Vagina (tissue), 2 donors: ENCODE data around the gene TP73. TPM values are rescaled to one million over a fixed set of nuclear protein-coding genes. Genes with fewer than 3 reads are reported as not detected.

Experiments used
- DNase-seq, 2 donors: peaks; one replicate each; pipeline ENCODE4 v3.0.0-alpha.2; 2017; ENCODE audit errors: extremely low spot score in 2 of 2
- H3K27ac ChIP-seq: fragments of 200-600 bp; sonication (generic); one replicate; pipeline ENCODE4 v1.5.1; 2019
- H3K27me3 ChIP-seq: fragments of 200-600 bp; sonication (generic); one replicate; pipeline ENCODE4 v1.5.1; 2019
- H3K36me3 ChIP-seq, 2 donors: fragments of 200-600 bp; sonication (generic); one replicate each; pipeline ENCODE4 v1.5.1; 2017 to 2019
- H3K4me1 ChIP-seq: fragments of 200-600 bp; sonication (generic); one replicate; pipeline ENCODE4 v1.5.1; 2019
- H3K4me3 ChIP-seq, 2 donors: fragments of 200-600 bp; sonication (generic); 1 replicate in 1 of 2; 2 replicates in 1 of 2; pipeline ENCODE4 v1.5.1; 2016 to 2019
- H3K9me3 ChIP-seq: fragments of 200-600 bp; sonication (generic); one replicate; pipeline ENCODE4 v1.5.1; 2019
- CTCF ChIP-seq, 3 experiments: fragments of 450-650 bp in 2 of 3; fragments of 200-600 bp in 1 of 3; sonication (generic) in 1 of 3; IDR thresholded peaks; one replicate each; pipeline ENCODE4 v1.5.1; 2017 to 2019; ENCODE audit warnings: antibody characterized with exemption in 3 of 3, mild to moderate bottlenecking in 2 of 3, moderate library complexity in 2 of 3
- POLR2A ChIP-seq, 2 donors: fragments of 450-650 bp; IDR thresholded peaks; one replicate each; pipeline ENCODE4 v1.6.1; 2017; ENCODE audit warnings: antibody characterized with exemption in 2 of 2, mild to moderate bottlenecking in 2 of 2, moderate library complexity in 2 of 2
- POLR2AphosphoS5 ChIP-seq, 2 donors: sonication (generic); formaldehyde crosslinking; IDR thresholded peaks; one replicate each; pipeline ENCODE4 v1.9.0; 2017; ENCODE audit warnings: antibody characterized with exemption in 2 of 2, mild to moderate bottlenecking in 2 of 2, low read depth in 1 of 2; ENCODE audit not compliant: insufficient read depth in 1 of 2
- intact Hi-C: fragments of 100-400 bp; cut with DNase I; formaldehyde crosslinking; loops from one replicate; pipeline ENCODE4 v1.15.1; 2023
- total RNA-seq: library from RNA; depleted of rRNA; stranded (reverse); fragments of >200 nt; gene quantifications from one replicate; pipeline ENCODE4 v1.2.3, GENCODE V29; 2016

TP73 gene
- total RNA-seq, 1 donor from 2014 or later, result 8.1 TPM

GRCh38 chr1:3745590-3746381 lies 93.5 kb downstream of the TP73 start:
- Histone ChIP-seq H3K27me3 (no peaks in the 10 kb centered on the region), H3K4me3 (peak overlapping the region in 1 of 2 donors; percentile 85), H3K9me3 (no peaks in the 10 kb centered on the region), H3K36me3 (peaks cover 0 to 20% of the 10 kb centered on the region in 2 donors), H3K4me1 (peaks cover 32% of the 10 kb centered on the region), H3K27ac (no peak overlapping the region)
- DNase-seq, result no peak
- TF ChIP-seq POLR2A (IDR thresholded peaks at IDR 0.05), result no peak
- no peak for TF ChIP-seq POLR2AphosphoS5 (IDR thresholded peaks at IDR 0.05; ENCODE audit: insufficient read depth in 1 of 2, low read depth in 1 of 2)
- TF ChIP-seq CTCF (IDR thresholded peaks at IDR 0.05), result no peak
- intact Hi-C loops, result no loop called here

- peaks cover 0 to 18% of the 10 kb centered on the region in 2 donors for H3K36me3 ChIP-seq
- TF ChIP-seq CTCF (IDR thresholded peaks at IDR 0.05) (no peak), POLR2AphosphoS5 (IDR thresholded peaks at IDR 0.05; ENCODE audit: insufficient read depth in 1 of 2, low read depth in 1 of 2) (no peak), POLR2A (IDR thresholded peaks at IDR 0.05) (no peak)
- H3K4me3 ChIP-seq, result peak overlapping the region; percentile 72 to 85
- no peak for DNase-seq
- no peaks in the 10 kb centered on the region for H3K9me3 ChIP-seq
- H3K27ac ChIP-seq, result no peak overlapping the region
- peaks cover 32% of the 10 kb centered on the region for H3K4me1 ChIP-seq
- intact Hi-C loops, result no loop called here
- H3K27me3 ChIP-seq, result no peaks in the 10 kb centered on the region
Observed at GRCh38 chr1:3746389-3746829, 94.1 kb downstream of the TP73 start.

GRCh38 chr1:3746830-3747521 lies 94.7 kb downstream of the TP73 start:
- H3K4me3 ChIP-seq, result peak overlapping the region; percentile 72 to 85
- peak overlapping the region; percentile 35 for H3K27ac ChIP-seq
- H3K4me1 ChIP-seq, result peaks cover 32% of the 10 kb centered on the region
- DNase-seq, result no peak
- TF ChIP-seq CTCF (IDR thresholded peaks at IDR 0.05), result no peak
- peak in 1 of 2 donors; percentile 32 for TF ChIP-seq POLR2AphosphoS5 (IDR thresholded peaks at IDR 0.05; ENCODE audit: insufficient read depth in 1 of 2, low read depth in 1 of 2)
- peak in 1 of 2 donors; percentile 16 for TF ChIP-seq POLR2A (IDR thresholded peaks at IDR 0.05)
- no peaks in the 10 kb centered on the region for H3K9me3 ChIP-seq
- peaks cover 0 to 12% of the 10 kb centered on the region in 2 donors for H3K36me3 ChIP-seq
- H3K27me3 ChIP-seq, result no peaks in the 10 kb centered on the region
- intact Hi-C loops, result no loop called here

GRCh38 chr1:3747522-3747848 lies 95.2 kb downstream of the TP73 start:
- Histone ChIP-seq H3K27ac (peak overlapping the region; percentile 35), H3K27me3 (no peaks in the 10 kb centered on the region), H3K36me3 (peaks cover 0 to 7% of the 10 kb centered on the region in 2 donors), H3K4me1 (peaks cover 32% of the 10 kb centered on the region), H3K9me3 (no peaks in the 10 kb centered on the region), H3K4me3 (peak overlapping the region; percentile 72 to 85)
- intact Hi-C loops, result no loop called here
- TF ChIP-seq POLR2A (IDR thresholded peaks at IDR 0.05) (no peak), CTCF (IDR thresholded peaks at IDR 0.05) (no peak), POLR2AphosphoS5 (IDR thresholded peaks at IDR 0.05; ENCODE audit: insufficient read depth in 1 of 2, low read depth in 1 of 2) (no peak)
- no peak for DNase-seq
